ENCODE data around the gene FAM177A1. TPM values are rescaled to one million over a fixed set of nuclear protein-coding genes. Genes with fewer than 3 reads are reported as not detected.

Gene FAM177A1
- total RNA-seq = 22.4 and 22.9 TPM in 2 replicates

GRCh38 chr14:35046048-35046750 lies at the start of gene FAM177A1:
Gene FAM177A1 (plus strand): TSS chr14:35046272. CDS start chr14:35046464, 192 bp downstream.

GRCh38 chr14:35121887-35122695 lies 76.0 kb downstream of the FAM177A1 start, which contains the start of the genes PPP2R3C and PRORP:
Gene PPP2R3C (minus strand): TSS chr14:35121990. CDS start chr14:35121959, 31 bp downstream.
Gene PRORP (plus strand): TSS chr14:35122552. CDS start chr14:35123246, 694 bp downstream.

Other genes starting within 250 kb of the FAM177A1 start
- 36.9 and 44.0 TPM in 2 replicates for gene BAZ1A, start 170.9 kb upstream of the FAM177A1 start, total RNA-seq
- 62.4 and 67.4 TPM in 2 replicates for gene SRP54, start 63.3 kb upstream of the FAM177A1 start, total RNA-seq
- gene PPP2R3C, start 75.7 kb downstream of the FAM177A1 start, total RNA-seq = 36.6 and 37.7 TPM in 2 replicates
- gene PRORP, start 76.3 kb downstream of the FAM177A1 start, total RNA-seq = 43.8 and 57.2 TPM in 2 replicates
- gene PSMA6, start 246.1 kb downstream of the FAM177A1 start, total RNA-seq = 207 and 246 TPM in 2 replicates